Measurements from ENCODE around the gene DPP6.
A peak's percentile ranks its signal among the peaks of the same experiment; 100 is the strongest.

The DPP6 gene

DNA sequence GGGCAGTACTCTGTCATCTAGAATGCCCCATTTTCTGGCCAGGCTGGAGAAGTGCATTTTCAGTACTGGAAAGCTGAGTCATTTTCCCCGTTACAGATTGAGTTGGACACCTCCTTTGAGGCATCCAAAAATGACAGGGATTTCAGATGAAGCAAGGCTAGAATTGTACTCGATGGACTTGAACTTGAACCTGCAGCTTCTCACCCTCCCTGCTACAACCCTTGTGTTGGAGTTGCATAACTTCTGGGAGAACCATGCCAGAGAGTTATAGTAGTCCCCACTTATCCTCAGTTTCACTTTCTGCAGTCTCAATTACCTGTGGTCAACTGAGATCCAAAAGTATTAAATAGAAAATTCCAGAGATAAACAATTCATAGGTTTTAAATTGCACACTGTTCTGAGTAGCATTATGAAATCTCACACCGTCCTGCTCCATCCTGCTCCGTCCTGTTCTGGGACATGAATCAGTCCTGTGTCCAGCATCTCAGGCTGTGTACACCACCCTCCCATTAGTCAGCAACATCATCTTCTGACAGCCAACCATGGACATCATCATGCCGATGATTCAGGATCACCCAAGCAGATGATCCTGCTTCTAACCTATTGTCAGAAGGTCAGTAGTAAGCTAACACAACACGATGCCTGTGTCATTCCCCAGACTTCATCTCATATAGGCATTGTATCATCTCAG, 363.7 kb downstream of the DPP6 start:
- Histone ChIP-seq H3K4me3 (ENCODE audit: low read depth, low read length) (no peak overlapping the region), H3K27me3 (ENCODE audit: control insufficient read depth, insufficient read depth, low read length) (no peaks in the 10 kb centered on the region)

DNA sequence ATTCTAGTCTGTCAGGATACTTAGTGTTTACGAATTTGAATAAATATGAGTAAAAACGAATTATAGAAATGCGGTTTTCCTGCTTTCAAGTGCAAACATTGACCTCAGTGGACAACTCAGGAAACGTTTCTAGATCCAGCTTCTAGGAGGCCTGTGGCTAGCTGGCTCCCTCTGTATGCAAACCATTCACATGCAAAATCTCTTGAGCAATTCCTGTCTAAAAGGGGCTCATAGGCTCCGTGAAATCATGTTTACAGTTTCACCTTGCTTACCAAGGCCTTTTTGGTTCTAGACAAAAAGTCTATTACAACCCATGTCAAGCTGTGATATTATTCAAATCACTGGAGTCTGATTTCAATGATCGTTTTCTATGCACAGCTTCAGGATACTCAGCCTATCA, 364.5 kb downstream of the DPP6 start:
- peak overlapping the region; percentile 20 for H3K27ac ChIP-seq (ENCODE audit: low read depth, low read length)
- H3K4me3 ChIP-seq (ENCODE audit: low read depth, low read length), result no peak overlapping the region
- no peaks in the 10 kb centered on the region for H3K36me3 ChIP-seq (ENCODE audit: control insufficient read depth, insufficient read depth, low read length)
- H3K9ac ChIP-seq (ENCODE audit: low read depth, low read length), result no peak overlapping the region
- peaks cover 7% of the 10 kb centered on the region; the same call in 1 of the 2 replicates for H3K4me1 ChIP-seq (ENCODE audit: control insufficient read depth, insufficient read depth, low read length)
- H3K27me3 ChIP-seq (ENCODE audit: control insufficient read depth, insufficient read depth, low read length), result no peaks in the 10 kb centered on the region
- no peaks in the 10 kb centered on the region for H3K9me3 ChIP-seq (ENCODE audit: control insufficient read depth, insufficient read depth, low read length)

More for the DNA sequence above, 363.7 kb downstream of the DPP6 start:
- H3K36me3 ChIP-seq (ENCODE audit: control insufficient read depth, insufficient read depth, low read length), result no peaks in the 10 kb centered on the region
- H3K4me1 ChIP-seq (ENCODE audit: control insufficient read depth, insufficient read depth, low read length), result peaks cover 7% of the 10 kb centered on the region; the same call in 1 of the 2 replicates
- no peak overlapping the region for H3K27ac ChIP-seq (ENCODE audit: low read depth, low read length)
- H3K9ac ChIP-seq (ENCODE audit: low read depth, low read length), result no peak overlapping the region
- H3K9me3 ChIP-seq (ENCODE audit: control insufficient read depth, insufficient read depth, low read length), result no peaks in the 10 kb centered on the region

- peaks cover 7% of the 10 kb centered on the region; the same call in 1 of the 2 replicates for H3K4me1 ChIP-seq (ENCODE audit: control insufficient read depth, insufficient read depth, low read length)
- H3K4me3 ChIP-seq (ENCODE audit: low read depth, low read length), result no peak overlapping the region
- no peaks in the 10 kb centered on the region for H3K9me3 ChIP-seq (ENCODE audit: control insufficient read depth, insufficient read depth, low read length)
- H3K9ac ChIP-seq (ENCODE audit: low read depth, low read length), result no peak overlapping the region
- no peaks in the 10 kb centered on the region for H3K36me3 ChIP-seq (ENCODE audit: control insufficient read depth, insufficient read depth, low read length)
- H3K27ac ChIP-seq (ENCODE audit: low read depth, low read length), result no peak overlapping the region
- H3K27me3 ChIP-seq (ENCODE audit: control insufficient read depth, insufficient read depth, low read length), result no peaks in the 10 kb centered on the region
Observed at GRCh38 chr7:154419344-154419743, 367.1 kb downstream of the DPP6 start.

DNA sequence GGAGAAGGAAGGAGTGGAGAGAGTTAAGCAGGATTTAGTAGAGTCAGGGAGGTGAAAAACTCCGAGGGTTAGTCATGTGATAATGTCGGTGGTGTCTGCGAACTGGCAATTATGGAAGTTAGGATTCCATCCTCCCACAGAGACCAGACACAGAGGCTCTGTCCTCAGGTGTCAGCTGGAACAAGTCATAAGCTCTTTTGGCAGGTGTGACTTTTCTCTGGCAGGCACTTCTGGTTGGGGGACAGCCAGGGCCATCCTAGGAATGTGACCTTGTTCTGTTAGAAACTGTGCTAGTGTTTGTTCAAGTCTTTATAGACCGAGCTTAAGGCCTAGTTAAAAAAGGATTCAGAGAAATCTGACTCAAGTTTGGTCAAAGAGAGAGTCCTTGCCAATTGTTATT, 371.0 kb downstream of the DPP6 start:
- H3K27me3 ChIP-seq (ENCODE audit: control insufficient read depth, insufficient read depth, low read length), result no peaks in the 10 kb centered on the region
- H3K4me3 ChIP-seq (ENCODE audit: low read depth, low read length), result no peak overlapping the region
- 0 out of 2 replicates have a peak, but pooled peaks cover 4% of the 10 kb centered on the region for H3K4me1 ChIP-seq (ENCODE audit: control insufficient read depth, insufficient read depth, low read length)
- H3K36me3 ChIP-seq (ENCODE audit: control insufficient read depth, insufficient read depth, low read length), result no peaks in the 10 kb centered on the region
- H3K27ac ChIP-seq (ENCODE audit: low read depth, low read length), result no peak overlapping the region
- H3K9ac ChIP-seq (ENCODE audit: low read depth, low read length), result no peak overlapping the region
- no peaks in the 10 kb centered on the region for H3K9me3 ChIP-seq (ENCODE audit: control insufficient read depth, insufficient read depth, low read length)

DNA sequence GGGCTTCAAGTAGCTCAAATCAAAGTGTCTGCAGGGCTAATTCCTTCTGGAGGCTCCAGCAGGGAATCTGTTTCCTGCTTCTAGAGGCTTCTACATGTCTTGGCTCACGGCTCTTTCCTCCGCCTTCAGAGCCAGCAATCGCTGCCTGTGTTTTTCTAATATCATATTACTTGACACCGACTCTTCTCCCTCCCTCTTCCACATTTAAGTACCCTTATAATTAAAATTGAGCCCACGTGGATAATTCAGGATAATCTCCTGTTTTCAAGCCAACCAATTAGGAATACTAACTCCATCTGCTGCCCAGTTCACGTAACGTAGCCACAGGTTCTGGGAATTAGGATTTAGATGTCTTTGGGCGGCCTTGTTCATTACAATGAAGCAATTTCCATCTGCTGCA, 372.2 kb downstream of the DPP6 start:
- Histone ChIP-seq H3K27me3 (ENCODE audit: control insufficient read depth, insufficient read depth, low read length) (no peaks in the 10 kb centered on the region), H3K4me3 (ENCODE audit: low read depth, low read length) (no peak overlapping the region), H3K36me3 (ENCODE audit: control insufficient read depth, insufficient read depth, low read length) (no peaks in the 10 kb centered on the region), H3K9me3 (ENCODE audit: control insufficient read depth, insufficient read depth, low read length) (no peaks in the 10 kb centered on the region), H3K9ac (ENCODE audit: low read depth, low read length) (no peak overlapping the region), H3K4me1 (ENCODE audit: control insufficient read depth, insufficient read depth, low read length) (0 out of 2 replicates have a peak, but pooled peaks cover 4% of the 10 kb centered on the region), H3K27ac (ENCODE audit: low read depth, low read length) (no peak overlapping the region)

- Histone ChIP-seq H3K9ac (ENCODE audit: low read depth, low read length) (no peak overlapping the region), H3K4me3 (ENCODE audit: low read depth, low read length) (no peak overlapping the region), H3K27me3 (ENCODE audit: control insufficient read depth, insufficient read depth, low read length) (no peaks in the 10 kb centered on the region), H3K9me3 (ENCODE audit: control insufficient read depth, insufficient read depth, low read length) (no peaks in the 10 kb centered on the region), H3K27ac (ENCODE audit: low read depth, low read length) (no peak overlapping the region), H3K36me3 (ENCODE audit: control insufficient read depth, insufficient read depth, low read length) (no peaks in the 10 kb centered on the region), H3K4me1 (ENCODE audit: control insufficient read depth, insufficient read depth, low read length) (0 out of 2 replicates have a peak, but pooled peaks cover 4% of the 10 kb centered on the region)
Observed at GRCh38 chr7:154425271-154425670, 373.1 kb downstream of the DPP6 start.

DNA sequence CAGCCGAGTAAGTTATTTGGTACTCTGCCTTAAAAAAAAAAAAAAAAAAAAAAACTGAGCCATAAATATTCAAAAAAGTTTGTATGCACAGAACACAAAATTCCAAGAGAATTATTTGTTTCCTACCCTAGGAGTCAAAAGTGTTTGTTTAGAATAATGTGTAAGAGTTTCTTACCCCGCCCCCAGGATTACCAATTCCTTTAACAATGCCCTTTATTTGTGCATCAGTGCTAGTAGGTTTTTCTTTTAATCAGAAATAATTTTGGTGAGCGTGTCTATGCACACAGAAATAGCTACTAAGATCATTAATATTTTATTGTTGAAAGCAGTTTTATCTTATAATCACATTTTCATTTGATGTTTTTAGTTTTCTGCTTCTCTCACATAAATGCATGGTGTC, 374.6 kb downstream of the DPP6 start:
- Histone ChIP-seq H3K36me3 (ENCODE audit: control insufficient read depth, insufficient read depth, low read length) (no peaks in the 10 kb centered on the region), H3K9me3 (ENCODE audit: control insufficient read depth, insufficient read depth, low read length) (no peaks in the 10 kb centered on the region), H3K27me3 (ENCODE audit: control insufficient read depth, insufficient read depth, low read length) (no peaks in the 10 kb centered on the region), H3K4me3 (ENCODE audit: low read depth, low read length) (no peak overlapping the region), H3K4me1 (ENCODE audit: control insufficient read depth, insufficient read depth, low read length) (0 out of 2 replicates have a peak, but pooled peaks cover 4% of the 10 kb centered on the region), H3K9ac (ENCODE audit: low read depth, low read length) (no peak overlapping the region), H3K27ac (ENCODE audit: low read depth, low read length) (no peak overlapping the region)

DNA sequence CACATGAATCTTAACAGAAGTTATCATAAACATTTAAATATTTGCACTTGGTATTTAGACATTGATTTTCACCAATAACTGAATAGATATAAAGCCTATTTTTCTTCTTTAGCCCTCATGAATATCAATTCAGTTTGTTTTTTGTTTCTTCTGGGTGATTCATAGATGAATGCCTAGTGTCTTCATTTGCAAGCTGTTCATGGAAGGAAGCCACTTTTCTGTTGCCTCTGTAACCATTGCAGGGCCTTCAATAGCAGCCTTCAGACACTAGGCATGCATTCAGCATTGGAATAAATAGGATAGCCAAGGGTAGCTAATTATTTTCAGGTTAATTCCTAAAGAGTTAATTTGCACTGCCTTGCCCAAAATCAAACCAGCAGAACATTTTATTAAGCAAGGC, 375.3 kb downstream of the DPP6 start:
- H3K27ac ChIP-seq (ENCODE audit: low read depth, low read length), result no peak overlapping the region
- H3K9ac ChIP-seq (ENCODE audit: low read depth, low read length), result no peak overlapping the region
- no peaks in the 10 kb centered on the region for H3K36me3 ChIP-seq (ENCODE audit: control insufficient read depth, insufficient read depth, low read length)
- 0 out of 2 replicates have a peak, but pooled peaks cover 4% of the 10 kb centered on the region for H3K4me1 ChIP-seq (ENCODE audit: control insufficient read depth, insufficient read depth, low read length)
- no peak overlapping the region for H3K4me3 ChIP-seq (ENCODE audit: low read depth, low read length)
- no peaks in the 10 kb centered on the region for H3K9me3 ChIP-seq (ENCODE audit: control insufficient read depth, insufficient read depth, low read length)
- no peaks in the 10 kb centered on the region for H3K27me3 ChIP-seq (ENCODE audit: control insufficient read depth, insufficient read depth, low read length)

- H3K27me3 ChIP-seq (ENCODE audit: control insufficient read depth, insufficient read depth, low read length), result no peaks in the 10 kb centered on the region
- H3K36me3 ChIP-seq (ENCODE audit: control insufficient read depth, insufficient read depth, low read length), result no peaks in the 10 kb centered on the region
- H3K4me1 ChIP-seq (ENCODE audit: control insufficient read depth, insufficient read depth, low read length), result no peaks in the 10 kb centered on the region
- H3K9me3 ChIP-seq (ENCODE audit: control insufficient read depth, insufficient read depth, low read length), result no peaks in the 10 kb centered on the region
- no peak overlapping the region for H3K27ac ChIP-seq (ENCODE audit: low read depth, low read length)
- no peak overlapping the region for H3K4me3 ChIP-seq (ENCODE audit: low read depth, low read length)
- H3K9ac ChIP-seq (ENCODE audit: low read depth, low read length), result no peak overlapping the region
Observed at GRCh38 chr7:154429666-154430404, 377.6 kb downstream of the DPP6 start.

DNA sequence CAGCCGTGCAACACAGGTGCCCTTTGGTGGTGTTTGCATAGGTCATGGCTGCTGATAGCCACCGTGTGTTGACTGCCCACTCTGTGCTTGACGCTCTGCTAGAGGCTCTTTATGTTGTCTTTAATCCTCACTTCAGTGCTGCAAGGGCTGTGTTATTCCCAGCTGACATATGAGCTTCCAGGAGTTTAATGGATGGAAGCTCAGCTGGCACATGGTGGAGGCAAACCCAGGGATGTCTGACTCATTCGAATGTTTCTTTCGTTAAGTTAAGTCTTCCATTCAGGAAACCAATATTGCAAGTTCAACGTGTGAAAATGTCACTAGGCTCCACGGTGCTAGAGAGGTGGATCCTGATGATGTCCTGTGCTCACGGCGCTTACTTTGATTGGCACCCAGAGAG, 378.4 kb downstream of the DPP6 start:
- H3K9me3 ChIP-seq (ENCODE audit: control insufficient read depth, insufficient read depth, low read length), result no peaks in the 10 kb centered on the region
- H3K4me3 ChIP-seq (ENCODE audit: low read depth, low read length), result no peak overlapping the region
- no peaks in the 10 kb centered on the region for H3K4me1 ChIP-seq (ENCODE audit: control insufficient read depth, insufficient read depth, low read length)
- H3K27ac ChIP-seq (ENCODE audit: low read depth, low read length), result no peak overlapping the region
- no peaks in the 10 kb centered on the region for H3K36me3 ChIP-seq (ENCODE audit: control insufficient read depth, insufficient read depth, low read length)
- no peaks in the 10 kb centered on the region for H3K27me3 ChIP-seq (ENCODE audit: control insufficient read depth, insufficient read depth, low read length)
- H3K9ac ChIP-seq (ENCODE audit: low read depth, low read length), result no peak overlapping the region

DNA sequence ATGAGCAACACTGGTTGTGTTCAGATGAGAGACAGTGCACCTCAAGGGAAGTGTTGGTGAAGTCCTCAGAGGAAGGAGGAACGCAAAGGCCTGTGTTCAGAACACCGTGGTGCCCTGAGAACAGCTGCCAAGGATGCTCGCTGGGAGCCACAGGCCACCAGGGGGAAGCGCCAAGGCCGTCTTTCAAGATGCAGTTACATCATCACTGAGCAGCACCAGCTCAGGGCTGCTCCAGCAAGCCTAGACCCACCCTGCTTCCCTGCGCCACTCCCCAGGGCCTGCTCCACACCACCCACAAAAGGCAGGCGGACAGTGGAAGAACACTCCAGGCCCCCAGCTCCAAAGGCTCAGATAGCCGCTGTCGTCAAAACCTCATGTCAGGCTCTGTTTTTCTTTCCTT, 378.8 kb downstream of the DPP6 start:
- H3K9ac ChIP-seq (ENCODE audit: low read depth, low read length), result no peak overlapping the region
- no peak overlapping the region for H3K27ac ChIP-seq (ENCODE audit: low read depth, low read length)
- no peak overlapping the region for H3K4me3 ChIP-seq (ENCODE audit: low read depth, low read length)
- no peaks in the 10 kb centered on the region for H3K27me3 ChIP-seq (ENCODE audit: control insufficient read depth, insufficient read depth, low read length)
- no peaks in the 10 kb centered on the region for H3K9me3 ChIP-seq (ENCODE audit: control insufficient read depth, insufficient read depth, low read length)
- no peaks in the 10 kb centered on the region for H3K36me3 ChIP-seq (ENCODE audit: control insufficient read depth, insufficient read depth, low read length)
- H3K4me1 ChIP-seq (ENCODE audit: control insufficient read depth, insufficient read depth, low read length), result no peaks in the 10 kb centered on the region
